Measurements from ENCODE around the gene GLG1.

Gene GLG1

DNA sequence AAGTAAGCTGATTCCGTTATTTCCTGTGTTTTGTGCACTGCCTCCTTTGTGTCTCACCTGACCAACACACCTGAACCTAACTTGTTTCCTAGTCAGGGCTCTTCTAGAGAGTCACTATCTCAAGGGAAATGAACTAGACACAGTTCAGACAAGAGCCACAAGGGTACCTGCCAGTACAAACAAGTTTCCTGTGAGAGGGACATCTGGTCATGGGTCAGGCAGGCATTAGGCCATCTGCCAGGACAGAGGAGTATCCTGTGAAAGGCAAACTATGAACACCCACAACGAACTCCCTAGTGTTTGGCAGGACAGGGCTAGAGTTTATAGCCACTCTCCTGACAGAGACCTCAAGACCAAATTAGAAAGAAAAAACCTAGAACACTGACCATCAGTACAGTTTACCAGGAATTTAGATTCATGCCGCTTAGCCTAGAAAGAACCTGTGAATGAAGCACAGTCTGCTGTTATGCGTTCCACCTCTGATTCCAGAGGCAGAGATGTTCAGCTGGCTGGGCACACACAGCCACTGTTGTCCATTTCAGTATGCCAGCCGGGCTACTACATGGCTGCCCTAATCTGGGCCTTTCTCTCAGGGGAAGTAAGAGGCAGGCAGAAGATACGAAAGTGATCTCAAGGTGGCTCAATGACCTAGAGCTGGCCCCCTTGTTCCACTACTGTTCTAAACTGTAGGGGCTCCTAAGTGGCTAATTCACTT lies 20.7 kb upstream of the GLG1 start:
- no peak overlapping the region for H3K27ac ChIP-seq (ENCODE audit: low read depth, low read length)
- H3K4me1 ChIP-seq (ENCODE audit: insufficient read depth, low read length): peaks cover 8% of the 10 kb centered on the region
- peaks cover 77% of the 10 kb centered on the region for H3K36me3 ChIP-seq (ENCODE audit: insufficient read depth, low read length)
- H3K9me3 ChIP-seq (ENCODE audit: low read length): no peaks in the 10 kb centered on the region
- H3K4me3 ChIP-seq (ENCODE audit: low read depth in 1 of 2, low read length in 2 of 2): no peak overlapping the region
- H3K27me3 ChIP-seq (ENCODE audit: control insufficient read depth in 1 of 2, insufficient read depth in 2 of 2, low read length in 2 of 2): no peaks in the 10 kb centered on the region
- no peak overlapping the region for H3K9ac ChIP-seq (ENCODE audit: low read length)

DNA sequence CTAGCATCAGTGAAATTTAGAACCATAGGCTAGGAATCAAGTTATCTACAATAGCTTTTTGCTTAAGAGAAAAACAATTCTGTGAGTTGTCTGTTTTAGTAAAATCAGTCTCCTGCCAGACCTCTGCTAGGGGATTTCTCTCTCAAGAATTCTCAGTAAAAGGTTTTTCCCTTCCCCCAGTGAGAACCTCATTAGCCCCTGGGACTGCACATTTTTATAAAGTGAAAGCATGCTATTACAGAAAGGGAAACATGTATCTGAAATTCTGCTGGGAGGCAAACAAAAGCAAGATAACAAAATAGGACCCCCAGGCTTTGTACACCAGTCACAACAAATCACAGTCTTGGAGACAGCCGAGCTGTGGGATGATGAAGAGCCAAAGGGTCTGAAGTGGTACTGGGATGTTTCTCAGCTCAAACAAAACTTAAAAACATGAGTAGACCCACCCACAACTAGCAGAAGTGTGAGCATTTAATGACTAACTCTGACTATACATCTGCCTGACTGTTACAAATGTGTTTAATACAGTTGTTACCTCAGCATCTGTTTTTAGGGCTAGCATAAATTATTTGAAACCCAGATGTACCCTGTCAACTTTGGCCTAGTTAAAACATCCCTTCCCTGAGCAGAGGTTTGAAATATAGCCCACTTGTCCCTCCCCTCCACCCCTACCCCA lies 20.0 kb upstream of the GLG1 start:
- Histone ChIP-seq H3K27ac (ENCODE audit: low read depth, low read length) (no peak overlapping the region), H3K4me1 (ENCODE audit: insufficient read depth, low read length) (peaks cover 8% of the 10 kb centered on the region), H3K27me3 (ENCODE audit: control insufficient read depth in 1 of 2, insufficient read depth in 2 of 2, low read length in 2 of 2) (no peaks in the 10 kb centered on the region), H3K36me3 (ENCODE audit: insufficient read depth, low read length) (peaks cover 75% of the 10 kb centered on the region), H3K9me3 (ENCODE audit: low read length) (no peaks in the 10 kb centered on the region), H3K9ac (ENCODE audit: low read length) (no peak overlapping the region), H3K4me3 (ENCODE audit: low read depth in 1 of 2, low read length in 2 of 2) (no peak overlapping the region)

DNA sequence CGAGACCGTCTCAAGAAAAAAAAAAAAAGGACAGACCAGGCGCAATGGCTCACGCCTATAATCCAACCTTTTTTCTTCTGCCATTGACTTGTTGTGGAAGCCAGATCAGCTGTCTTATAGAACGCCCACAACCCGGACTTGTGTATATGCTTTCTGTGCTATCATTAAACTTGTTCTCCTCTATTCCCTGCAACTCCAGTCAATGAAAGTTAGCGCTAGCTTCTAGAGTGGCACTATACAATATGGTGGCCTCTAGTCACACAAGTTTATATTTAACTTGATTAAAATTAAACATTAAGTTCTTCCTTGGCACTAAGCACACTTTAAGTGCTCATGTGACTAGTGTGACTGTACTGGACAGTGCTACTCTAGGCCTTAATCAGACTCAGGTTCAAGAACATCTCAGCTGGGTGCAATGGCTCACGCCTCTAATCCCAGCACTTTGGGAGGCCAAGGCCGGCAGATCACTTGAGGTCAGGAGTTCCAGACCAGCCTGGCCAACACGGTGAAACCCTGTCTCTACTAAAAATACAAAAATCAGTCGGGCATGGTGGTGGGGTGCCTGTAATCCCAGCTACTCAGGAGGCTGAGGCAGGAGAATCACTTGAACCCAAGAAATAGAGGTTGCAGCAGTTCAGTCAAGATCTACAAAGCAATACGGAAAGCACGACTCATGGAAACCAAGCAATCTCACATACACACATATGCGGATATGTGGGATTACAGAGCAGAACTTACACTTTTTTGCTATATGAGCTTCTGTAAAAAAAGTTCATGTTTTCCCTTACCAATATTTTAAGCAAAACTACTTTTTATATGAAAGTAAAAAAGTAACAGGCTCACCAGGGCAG lies 18.8 kb upstream of the GLG1 start:
- H3K36me3 ChIP-seq (ENCODE audit: insufficient read depth, low read length): peaks cover 66% of the 10 kb centered on the region

DNA sequence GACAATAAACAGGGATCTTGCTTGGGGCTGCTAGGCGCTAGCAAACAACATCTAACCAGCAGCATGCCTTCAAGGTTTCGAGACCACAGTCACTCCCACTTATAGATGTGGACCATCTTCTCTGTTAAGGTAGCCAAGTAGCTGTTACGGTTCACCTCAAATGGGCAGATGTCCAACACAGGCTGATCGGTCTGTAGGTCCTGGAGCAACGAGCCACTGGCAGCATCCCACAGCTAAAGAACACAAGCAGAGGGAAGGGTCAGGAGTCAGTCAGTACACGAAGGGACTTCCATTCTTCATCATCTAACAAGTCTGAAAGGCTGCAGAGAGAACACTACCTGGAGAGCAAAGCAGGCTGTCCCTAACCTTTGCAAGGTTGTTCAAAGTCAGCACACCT lies 16.9 kb upstream of the GLG1 start:
- H3K4me3 ChIP-seq (ENCODE audit: low read depth in 1 of 2, low read length in 2 of 2): no peak overlapping the region
- no peak overlapping the region for H3K9ac ChIP-seq (ENCODE audit: low read length)
- H3K9me3 ChIP-seq (ENCODE audit: low read length): no peaks in the 10 kb centered on the region
- H3K4me1 ChIP-seq (ENCODE audit: insufficient read depth, low read length): peaks cover 8% of the 10 kb centered on the region
- peaks cover 49% of the 10 kb centered on the region for H3K36me3 ChIP-seq (ENCODE audit: insufficient read depth, low read length)
- H3K27me3 ChIP-seq (ENCODE audit: control insufficient read depth in 1 of 2, insufficient read depth in 2 of 2, low read length in 2 of 2): no peaks in the 10 kb centered on the region
- no peak overlapping the region for H3K27ac ChIP-seq (ENCODE audit: low read depth, low read length)

More for the DNA sequence above, 18.8 kb upstream of the GLG1 start:
- no peak overlapping the region for H3K4me3 ChIP-seq (ENCODE audit: low read depth in 1 of 2, low read length in 2 of 2)
- peaks cover 8% of the 10 kb centered on the region for H3K4me1 ChIP-seq (ENCODE audit: insufficient read depth, low read length)
- no peaks in the 10 kb centered on the region for H3K9me3 ChIP-seq (ENCODE audit: low read length)
- H3K9ac ChIP-seq (ENCODE audit: low read length): no peak overlapping the region
- no peaks in the 10 kb centered on the region for H3K27me3 ChIP-seq (ENCODE audit: control insufficient read depth in 1 of 2, insufficient read depth in 2 of 2, low read length in 2 of 2)
- no peak overlapping the region for H3K27ac ChIP-seq (ENCODE audit: low read depth, low read length)

DNA sequence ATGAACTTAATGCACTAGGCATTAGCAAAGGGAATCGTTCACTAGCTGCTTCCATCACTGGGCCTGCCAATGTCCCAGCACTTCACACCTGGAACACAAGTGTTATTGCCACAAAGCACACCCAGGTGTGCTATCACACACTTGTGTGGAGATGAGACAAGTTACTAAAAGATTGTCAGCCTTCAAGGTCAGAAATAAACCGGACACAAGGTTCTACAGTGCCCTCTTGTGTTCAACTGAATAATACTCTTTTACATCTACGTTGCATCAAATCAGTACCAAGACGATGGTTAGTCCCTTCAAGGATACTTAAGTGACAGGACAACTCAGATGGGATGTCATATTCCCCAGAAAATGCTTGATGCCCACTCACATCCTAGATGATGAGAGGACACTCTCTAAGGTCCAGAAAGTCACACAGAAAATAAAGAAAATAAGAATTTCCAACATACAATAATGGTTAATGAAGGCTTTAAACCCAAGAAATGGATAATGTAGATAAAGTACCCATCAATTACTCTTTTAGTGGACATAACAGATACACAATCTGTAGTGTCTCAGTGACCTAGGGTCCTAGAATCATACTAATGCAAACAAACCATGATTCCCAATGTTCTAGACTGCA lies 16.4 kb upstream of the GLG1 start:
- Histone ChIP-seq H3K9me3 (ENCODE audit: low read length) (no peaks in the 10 kb centered on the region), H3K9ac (ENCODE audit: low read length) (no peak overlapping the region), H3K27ac (ENCODE audit: low read depth, low read length) (no peak overlapping the region), H3K4me1 (ENCODE audit: insufficient read depth, low read length) (peaks cover 8% of the 10 kb centered on the region), H3K36me3 (ENCODE audit: insufficient read depth, low read length) (peaks cover 44% of the 10 kb centered on the region), H3K27me3 (ENCODE audit: control insufficient read depth in 1 of 2, insufficient read depth in 2 of 2, low read length in 2 of 2) (no peaks in the 10 kb centered on the region), H3K4me3 (ENCODE audit: low read depth in 1 of 2, low read length in 2 of 2) (no peak overlapping the region)

DNA sequence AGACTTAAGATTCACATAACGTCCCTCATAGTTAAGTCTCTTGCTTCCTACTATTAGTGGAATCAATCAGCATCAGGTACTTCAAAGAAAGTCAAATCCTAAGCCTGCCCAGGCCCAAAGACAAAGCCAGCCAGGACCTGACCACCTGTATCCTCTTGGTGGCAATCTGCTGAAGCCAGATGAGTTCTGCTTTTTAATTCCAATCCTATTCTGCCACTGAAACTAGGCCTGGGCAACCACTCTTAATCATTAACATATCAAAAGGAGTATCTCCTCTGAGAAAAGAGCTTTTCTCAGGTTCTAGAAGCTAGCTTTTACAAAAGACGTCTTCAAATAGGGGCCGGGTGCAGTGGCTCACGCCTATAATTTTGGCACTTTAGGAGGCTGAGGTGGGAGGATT lies 15.1 kb upstream of the GLG1 start:
- no peak overlapping the region for H3K27ac ChIP-seq (ENCODE audit: low read depth, low read length)
- H3K9me3 ChIP-seq (ENCODE audit: low read length): no peaks in the 10 kb centered on the region
- H3K36me3 ChIP-seq (ENCODE audit: insufficient read depth, low read length): peaks cover 31% of the 10 kb centered on the region
- no peak overlapping the region for H3K4me3 ChIP-seq (ENCODE audit: low read depth in 1 of 2, low read length in 2 of 2)
- no peaks in the 10 kb centered on the region for H3K27me3 ChIP-seq (ENCODE audit: control insufficient read depth in 1 of 2, insufficient read depth in 2 of 2, low read length in 2 of 2)
- peaks cover 1% of the 10 kb centered on the region for H3K4me1 ChIP-seq (ENCODE audit: insufficient read depth, low read length)
- no peak overlapping the region for H3K9ac ChIP-seq (ENCODE audit: low read length)

DNA sequence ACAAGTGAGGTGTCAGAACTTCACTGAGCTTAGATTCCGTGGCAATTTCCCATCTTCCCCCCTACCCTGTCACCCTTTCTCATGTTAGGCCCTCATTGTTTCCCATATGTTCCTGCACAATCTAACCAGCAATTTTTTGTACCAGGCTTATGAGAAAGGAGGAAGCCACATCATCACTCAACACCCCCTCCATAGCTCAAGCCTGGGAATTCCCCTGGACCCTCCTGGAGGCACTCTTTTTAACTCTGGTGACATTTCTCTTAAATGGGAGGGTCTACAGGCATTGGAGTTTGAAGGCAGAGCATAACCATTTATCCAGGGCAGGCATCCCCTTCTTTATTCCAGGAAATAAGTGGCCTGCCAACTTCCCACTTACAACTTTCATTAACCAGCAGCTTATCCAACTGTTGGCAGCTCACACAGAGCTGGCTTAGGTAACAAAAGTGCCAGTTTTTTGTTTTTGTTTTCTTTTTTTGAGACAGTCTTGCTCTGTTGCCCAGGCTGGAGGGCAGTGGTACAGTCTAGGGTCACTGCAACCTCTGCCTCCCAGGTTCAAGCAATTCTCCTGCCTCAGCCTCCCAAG lies 10.4 kb upstream of the GLG1 start:
- Histone ChIP-seq H3K36me3 (ENCODE audit: insufficient read depth, low read length) (no peaks in the 10 kb centered on the region), H3K27me3 (ENCODE audit: control insufficient read depth in 1 of 2, insufficient read depth in 2 of 2, low read length in 2 of 2) (no peaks in the 10 kb centered on the region), H3K4me1 (ENCODE audit: insufficient read depth, low read length) (no peaks in the 10 kb centered on the region), H3K9ac (ENCODE audit: low read length) (no peak overlapping the region), H3K4me3 (ENCODE audit: low read depth in 1 of 2, low read length in 2 of 2) (no peak overlapping the region), H3K9me3 (ENCODE audit: low read length) (no peaks in the 10 kb centered on the region), H3K27ac (ENCODE audit: low read depth, low read length) (no peak overlapping the region)

DNA sequence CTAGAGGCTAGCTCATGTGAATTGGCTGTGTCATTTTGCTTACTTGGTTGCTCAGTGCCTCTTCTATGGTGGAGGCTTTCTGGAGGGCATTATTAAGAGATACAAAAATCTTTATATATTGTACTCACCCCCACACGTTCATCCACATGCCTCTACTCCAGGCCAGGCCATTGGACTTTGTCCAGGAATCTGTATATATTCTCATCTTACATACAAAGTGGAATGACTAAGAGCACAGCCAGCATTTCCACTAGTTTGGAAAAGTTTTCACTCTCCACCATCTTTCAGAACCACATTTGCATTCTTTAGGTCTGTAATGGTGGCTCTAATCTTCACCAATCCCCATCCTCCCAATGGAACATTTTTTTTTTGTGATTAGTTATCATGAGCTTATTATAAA lies 4.8 kb upstream of the GLG1 start:
- H3K27ac ChIP-seq (ENCODE audit: low read depth, low read length): no peak overlapping the region
- no peak overlapping the region for H3K4me3 ChIP-seq (ENCODE audit: low read depth in 1 of 2, low read length in 2 of 2)
- H3K36me3 ChIP-seq (ENCODE audit: insufficient read depth, low read length): no peaks in the 10 kb centered on the region
- peaks cover 8% of the 10 kb centered on the region for H3K4me1 ChIP-seq (ENCODE audit: insufficient read depth, low read length)
- no peaks in the 10 kb centered on the region for H3K27me3 ChIP-seq (ENCODE audit: control insufficient read depth in 1 of 2, insufficient read depth in 2 of 2, low read length in 2 of 2)
- no peak overlapping the region for H3K9ac ChIP-seq (ENCODE audit: low read length)
- H3K9me3 ChIP-seq (ENCODE audit: low read length): no peaks in the 10 kb centered on the region

DNA sequence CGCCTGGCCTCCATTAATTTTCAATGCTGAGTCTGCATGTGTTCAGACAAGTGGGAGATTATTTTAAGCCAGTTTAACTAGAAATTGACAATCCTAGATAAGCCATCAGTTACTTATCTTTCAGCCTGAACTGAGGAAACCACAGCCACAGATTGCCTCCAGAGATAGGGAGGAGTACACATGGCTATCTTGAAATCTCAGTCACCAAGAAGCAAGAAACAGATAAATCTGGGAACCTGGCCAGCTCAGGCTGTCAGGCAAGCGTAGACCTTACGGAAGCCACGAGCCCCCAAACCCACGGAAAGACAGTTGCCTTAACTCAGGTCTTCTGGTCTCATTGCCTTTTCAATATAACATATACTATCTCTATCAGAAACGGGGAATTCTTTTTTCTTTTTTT lies 2.0 kb upstream of the GLG1 start:
- no peak overlapping the region for H3K9ac ChIP-seq (ENCODE audit: low read length)
- H3K27me3 ChIP-seq (ENCODE audit: control insufficient read depth in 1 of 2, insufficient read depth in 2 of 2, low read length in 2 of 2): no peaks in the 10 kb centered on the region
- peaks cover 25% of the 10 kb centered on the region for H3K4me1 ChIP-seq (ENCODE audit: insufficient read depth, low read length)
- H3K36me3 ChIP-seq (ENCODE audit: insufficient read depth, low read length): no peaks in the 10 kb centered on the region
- no peak overlapping the region for H3K4me3 ChIP-seq (ENCODE audit: low read depth in 1 of 2, low read length in 2 of 2)
- no peak overlapping the region for H3K27ac ChIP-seq (ENCODE audit: low read depth, low read length)
- H3K9me3 ChIP-seq (ENCODE audit: low read length): no peaks in the 10 kb centered on the region

DNA sequence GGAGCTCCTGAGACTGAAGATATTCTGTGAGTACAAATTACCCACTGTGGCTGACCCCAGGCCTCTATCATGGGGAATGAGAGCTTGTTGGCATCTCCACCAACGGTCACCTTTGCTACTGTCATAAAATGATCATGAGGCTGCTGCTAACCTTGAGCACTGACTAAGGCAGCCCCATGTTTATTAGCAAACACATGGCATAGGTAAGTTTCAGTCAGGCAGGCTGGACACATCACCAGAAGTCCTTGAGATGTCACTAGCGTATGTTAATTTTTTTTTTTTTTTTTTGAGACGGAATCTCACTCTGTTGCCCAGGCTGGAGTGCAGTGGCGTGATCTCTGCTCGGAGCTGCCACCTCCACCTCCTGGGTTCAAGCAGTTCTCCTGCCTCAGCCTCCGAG lies 1.5 kb upstream of the GLG1 start:
- no peak overlapping the region for H3K27ac ChIP-seq (ENCODE audit: low read depth, low read length)

DNA sequence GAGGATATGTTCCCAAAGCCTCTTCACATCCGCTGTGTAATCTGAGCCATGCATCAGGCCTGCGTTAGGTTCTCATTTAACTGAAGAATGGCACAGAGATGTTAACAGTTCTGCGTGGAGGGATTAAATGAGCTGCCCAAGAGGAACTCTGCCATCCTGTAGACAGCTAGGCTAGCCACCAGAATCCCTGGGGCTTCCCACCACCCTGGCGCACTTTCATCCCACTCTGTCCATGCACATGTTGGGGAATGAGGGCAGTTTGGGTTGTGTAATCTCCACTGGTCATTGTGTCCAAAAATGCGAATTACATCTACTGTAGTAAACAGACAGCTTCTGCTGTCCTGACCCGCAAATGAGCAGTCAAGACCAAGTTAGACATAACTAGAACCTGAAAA lies 1.0 kb upstream of the GLG1 start:
- Histone ChIP-seq H3K9ac (ENCODE audit: low read length) (no peak overlapping the region), H3K4me1 (ENCODE audit: insufficient read depth, low read length) (peaks cover 28% of the 10 kb centered on the region), H3K9me3 (ENCODE audit: low read length) (no peaks in the 10 kb centered on the region), H3K27me3 (ENCODE audit: control insufficient read depth in 1 of 2, insufficient read depth in 2 of 2, low read length in 2 of 2) (no peaks in the 10 kb centered on the region), H3K36me3 (ENCODE audit: insufficient read depth, low read length) (no peaks in the 10 kb centered on the region), H3K4me3 (ENCODE audit: low read depth in 1 of 2, low read length in 2 of 2) (peak overlapping the region in 1 of 2 donors; percentile 94), H3K27ac (ENCODE audit: low read depth, low read length) (no peak overlapping the region)

More for the DNA sequence above, 1.5 kb upstream of the GLG1 start:
- Histone ChIP-seq H3K27me3 (ENCODE audit: control insufficient read depth in 1 of 2, insufficient read depth in 2 of 2, low read length in 2 of 2) (no peaks in the 10 kb centered on the region), H3K36me3 (ENCODE audit: insufficient read depth, low read length) (no peaks in the 10 kb centered on the region), H3K4me3 (ENCODE audit: low read depth in 1 of 2, low read length in 2 of 2) (no peak overlapping the region), H3K9me3 (ENCODE audit: low read length) (no peaks in the 10 kb centered on the region), H3K4me1 (ENCODE audit: insufficient read depth, low read length) (peaks cover 28% of the 10 kb centered on the region), H3K9ac (ENCODE audit: low read length) (no peak overlapping the region)
